Measurements from ENCODE around the gene SLAMF9.

Gene SLAMF9

GRCh38 chr1:159961636-159962035, 7.6 kb upstream of the SLAMF9 start (continued):
- no peak for TF ChIP-seq CSDC2 (CRISPR knock-in tag; IDR thresholded peaks at IDR 0.05)
- TF ChIP-seq ZNF8 (CRISPR knock-in tag; IDR thresholded peaks at IDR 0.05): no peak
- no peak for TF ChIP-seq ISL1 (CRISPR knock-in tag; IDR thresholded peaks at IDR 0.05)
- TF ChIP-seq, protein P1, sequence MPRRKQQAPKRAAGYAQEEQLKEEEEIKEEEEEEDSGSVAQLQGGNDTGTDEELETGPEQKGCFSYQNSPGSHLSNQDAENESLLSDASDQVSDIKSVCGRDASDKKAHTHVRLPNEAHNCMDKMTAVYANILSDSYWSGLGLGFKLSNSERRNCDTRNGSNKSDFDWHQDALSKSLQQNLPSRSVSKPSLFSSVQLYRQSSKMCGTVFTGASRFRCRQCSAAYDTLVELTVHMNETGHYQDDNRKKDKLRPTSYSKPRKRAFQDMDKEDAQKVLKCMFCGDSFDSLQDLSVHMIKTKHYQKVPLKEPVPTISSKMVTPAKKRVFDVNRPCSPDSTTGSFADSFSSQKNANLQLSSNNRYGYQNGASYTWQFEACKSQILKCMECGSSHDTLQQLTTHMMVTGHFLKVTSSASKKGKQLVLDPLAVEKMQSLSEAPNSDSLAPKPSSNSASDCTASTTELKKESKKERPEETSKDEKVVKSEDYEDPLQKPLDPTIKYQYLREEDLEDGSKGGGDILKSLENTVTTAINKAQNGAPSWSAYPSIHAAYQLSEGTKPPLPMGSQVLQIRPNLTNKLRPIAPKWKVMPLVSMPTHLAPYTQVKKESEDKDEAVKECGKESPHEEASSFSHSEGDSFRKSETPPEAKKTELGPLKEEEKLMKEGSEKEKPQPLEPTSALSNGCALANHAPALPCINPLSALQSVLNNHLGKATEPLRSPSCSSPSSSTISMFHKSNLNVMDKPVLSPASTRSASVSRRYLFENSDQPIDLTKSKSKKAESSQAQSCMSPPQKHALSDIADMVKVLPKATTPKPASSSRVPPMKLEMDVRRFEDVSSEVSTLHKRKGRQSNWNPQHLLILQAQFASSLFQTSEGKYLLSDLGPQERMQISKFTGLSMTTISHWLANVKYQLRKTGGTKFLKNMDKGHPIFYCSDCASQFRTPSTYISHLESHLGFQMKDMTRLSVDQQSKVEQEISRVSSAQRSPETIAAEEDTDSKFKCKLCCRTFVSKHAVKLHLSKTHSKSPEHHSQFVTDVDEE (CRISPR knock-in tag; IDR thresholded peaks at IDR 0.05): no peak
- no peak for TF ChIP-seq ARNTL (CRISPR knock-in tag; IDR thresholded peaks at IDR 0.05; ENCODE audit: borderline replicate concordance, low read depth)
- no peak for TF ChIP-seq TOX (CRISPR knock-in tag; IDR thresholded peaks at IDR 0.05; ENCODE audit: borderline replicate concordance)

GRCh38 chr1:159960721-159961381, 6.8 kb upstream of the SLAMF9 start:
- TF ChIP-seq ZNF70 (CRISPR knock-in tag; IDR thresholded peaks at IDR 0.05): no peak
- no peak for TF ChIP-seq ISL1 (CRISPR knock-in tag; IDR thresholded peaks at IDR 0.05)
- TF ChIP-seq TCF4 (CRISPR knock-in tag; IDR thresholded peaks at IDR 0.05; ENCODE audit: borderline replicate concordance): no peak
- no peak for TF ChIP-seq ARNTL (CRISPR knock-in tag; IDR thresholded peaks at IDR 0.05; ENCODE audit: borderline replicate concordance, low read depth)
- no peak for TF ChIP-seq ZNF8 (CRISPR knock-in tag; IDR thresholded peaks at IDR 0.05)
- TF ChIP-seq, protein P2, sequence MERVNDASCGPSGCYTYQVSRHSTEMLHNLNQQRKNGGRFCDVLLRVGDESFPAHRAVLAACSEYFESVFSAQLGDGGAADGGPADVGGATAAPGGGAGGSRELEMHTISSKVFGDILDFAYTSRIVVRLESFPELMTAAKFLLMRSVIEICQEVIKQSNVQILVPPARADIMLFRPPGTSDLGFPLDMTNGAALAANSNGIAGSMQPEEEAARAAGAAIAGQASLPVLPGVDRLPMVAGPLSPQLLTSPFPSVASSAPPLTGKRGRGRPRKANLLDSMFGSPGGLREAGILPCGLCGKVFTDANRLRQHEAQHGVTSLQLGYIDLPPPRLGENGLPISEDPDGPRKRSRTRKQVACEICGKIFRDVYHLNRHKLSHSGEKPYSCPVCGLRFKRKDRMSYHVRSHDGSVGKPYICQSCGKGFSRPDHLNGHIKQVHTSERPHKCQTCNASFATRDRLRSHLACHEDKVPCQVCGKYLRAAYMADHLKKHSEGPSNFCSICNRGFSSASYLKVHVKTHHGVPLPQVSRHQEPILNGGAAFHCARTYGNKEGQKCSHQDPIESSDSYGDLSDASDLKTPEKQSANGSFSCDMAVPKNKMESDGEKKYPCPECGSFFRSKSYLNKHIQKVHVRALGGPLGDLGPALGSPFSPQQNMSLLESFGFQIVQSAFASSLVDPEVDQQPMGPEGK (CRISPR knock-in tag; IDR thresholded peaks at IDR 0.05; ENCODE audit: borderline replicate concordance): no peak
- no peak for TF ChIP-seq BACH2 (CRISPR knock-in tag; IDR thresholded peaks at IDR 0.05; ENCODE audit: borderline replicate concordance)
- no peak for TF ChIP-seq ZFP30 (CRISPR knock-in tag; IDR thresholded peaks at IDR 0.05)
- no peak for TF ChIP-seq CSDC2 (CRISPR knock-in tag; IDR thresholded peaks at IDR 0.05)
- no peak for ATAC-seq

DNA sequence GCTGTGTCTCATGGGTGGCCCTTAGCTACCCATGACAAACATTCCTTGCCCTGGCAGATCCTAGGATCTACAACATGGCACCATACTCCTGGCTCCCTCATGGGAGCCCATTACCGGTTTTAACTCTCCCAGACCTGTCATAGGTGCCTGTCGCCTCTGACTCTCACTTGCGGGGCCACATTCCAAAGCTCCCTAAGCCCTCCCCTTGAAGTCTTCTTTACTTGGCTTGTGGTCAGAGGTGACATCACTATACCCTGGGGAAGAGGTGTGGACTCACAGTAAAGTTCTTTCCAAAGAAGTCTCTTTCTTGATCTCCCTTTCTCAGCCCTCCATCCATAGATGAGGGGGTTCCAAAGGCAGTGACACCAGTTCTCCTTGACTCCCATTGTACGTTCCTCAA, 5.4 kb upstream of the SLAMF9 start:
- TF ChIP-seq, protein P3, sequence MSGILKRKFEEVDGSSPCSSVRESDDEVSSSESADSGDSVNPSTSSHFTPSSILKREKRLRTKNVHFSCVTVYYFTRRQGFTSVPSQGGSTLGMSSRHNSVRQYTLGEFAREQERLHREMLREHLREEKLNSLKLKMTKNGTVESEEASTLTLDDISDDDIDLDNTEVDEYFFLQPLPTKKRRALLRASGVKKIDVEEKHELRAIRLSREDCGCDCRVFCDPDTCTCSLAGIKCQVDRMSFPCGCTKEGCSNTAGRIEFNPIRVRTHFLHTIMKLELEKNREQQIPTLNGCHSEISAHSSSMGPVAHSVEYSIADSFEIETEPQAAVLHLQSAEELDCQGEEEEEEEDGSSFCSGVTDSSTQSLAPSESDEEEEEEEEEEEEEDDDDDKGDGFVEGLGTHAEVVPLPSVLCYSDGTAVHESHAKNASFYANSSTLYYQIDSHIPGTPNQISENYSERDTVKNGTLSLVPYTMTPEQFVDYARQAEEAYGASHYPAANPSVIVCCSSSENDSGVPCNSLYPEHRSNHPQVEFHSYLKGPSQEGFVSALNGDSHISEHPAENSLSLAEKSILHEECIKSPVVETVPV (CRISPR knock-in tag; IDR thresholded peaks at IDR 0.05): no peak
- TF ChIP-seq TOX (CRISPR knock-in tag; IDR thresholded peaks at IDR 0.05; ENCODE audit: borderline replicate concordance) (no peak), ESRRG (CRISPR knock-in tag; IDR thresholded peaks at IDR 0.05) (no peak), ARNTL (CRISPR knock-in tag; IDR thresholded peaks at IDR 0.05; ENCODE audit: borderline replicate concordance, low read depth) (no peak), ZFP30 (CRISPR knock-in tag; IDR thresholded peaks at IDR 0.05) (no peak), TCF4 (CRISPR knock-in tag; IDR thresholded peaks at IDR 0.05; ENCODE audit: borderline replicate concordance) (no peak), GLIS3 (CRISPR knock-in tag; IDR thresholded peaks at IDR 0.05) (no peak)
- TF ChIP-seq, protein P1 (CRISPR knock-in tag; IDR thresholded peaks at IDR 0.05): no peak
- no peak for ATAC-seq

DNA sequence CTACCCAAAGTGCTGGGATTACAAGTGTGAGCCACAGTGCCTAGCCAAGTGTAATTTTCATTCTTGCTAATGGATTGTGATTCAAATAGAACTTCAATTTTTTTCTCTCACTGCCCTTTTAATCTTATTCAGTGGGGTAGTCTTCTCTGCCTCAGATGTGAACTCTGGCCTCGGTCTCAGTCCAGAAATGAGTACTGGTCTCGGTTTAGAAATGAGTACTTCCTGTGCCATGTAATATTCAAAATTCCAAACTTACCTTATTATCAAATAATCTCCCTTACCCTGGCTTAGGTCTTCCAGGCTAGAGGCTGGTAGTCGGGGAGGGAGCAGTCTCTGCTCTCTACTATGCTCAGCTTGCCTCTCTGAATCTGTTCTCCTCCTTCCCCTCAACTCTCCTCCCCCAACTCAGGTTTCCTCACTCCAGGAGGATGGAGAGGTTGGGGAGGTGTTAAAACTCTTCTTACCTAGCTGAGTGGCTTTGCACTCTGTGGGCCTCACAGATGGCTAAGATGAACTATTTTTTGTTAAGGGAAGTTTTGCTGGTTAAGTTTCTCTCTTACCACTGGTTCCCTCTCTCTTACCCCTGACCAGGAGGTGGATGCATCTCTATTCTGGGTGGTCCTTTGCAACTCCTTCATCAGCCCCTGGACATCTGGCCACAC, 4.8 kb upstream of the SLAMF9 start:
- no peak for ATAC-seq
- no peak for TF ChIP-seq ARNTL (CRISPR knock-in tag; IDR thresholded peaks at IDR 0.05; ENCODE audit: borderline replicate concordance, low read depth)
- TF ChIP-seq BACH2 (CRISPR knock-in tag; IDR thresholded peaks at IDR 0.05; ENCODE audit: borderline replicate concordance): no peak
- TF ChIP-seq ZNF70 (CRISPR knock-in tag; IDR thresholded peaks at IDR 0.05): no peak
- no peak for TF ChIP-seq SNAI2 (CRISPR knock-in tag; IDR thresholded peaks at IDR 0.05)
- TF ChIP-seq, protein P3 (CRISPR knock-in tag; IDR thresholded peaks at IDR 0.05): no peak
- no peak for TF ChIP-seq ZNF8 (CRISPR knock-in tag; IDR thresholded peaks at IDR 0.05)
- TF ChIP-seq ZFP30 (CRISPR knock-in tag; IDR thresholded peaks at IDR 0.05): no peak
- TF ChIP-seq, protein P2 (CRISPR knock-in tag; IDR thresholded peaks at IDR 0.05; ENCODE audit: borderline replicate concordance): no peak
- TF ChIP-seq TCF4 (CRISPR knock-in tag; IDR thresholded peaks at IDR 0.05; ENCODE audit: borderline replicate concordance): no peak
- no peak for TF ChIP-seq CSDC2 (CRISPR knock-in tag; IDR thresholded peaks at IDR 0.05)
- no peak for TF ChIP-seq ZNF565 (CRISPR knock-in tag; conservative IDR thresholded peaks at IDR 0.05; ENCODE audit: low read depth)
- no peak for TF ChIP-seq ZFP3 (CRISPR knock-in tag; IDR thresholded peaks at IDR 0.05)
